Gastroesophageal sphincter (tissue), 4 donors: Measurements from ENCODE around the gene MATK. TPM values are rescaled to one million over a fixed set of nuclear protein-coding genes. Genes with fewer than 3 reads are reported as not detected.
A peak's percentile ranks its signal among the peaks of the same experiment; 100 is the strongest.

Source experiments
- ATAC-seq: fragments of 150-250 bp; one replicate; pipeline ENCODE4 v1.9.1; 2016; ENCODE audit warnings: mild to moderate bottlenecking, moderate library complexity
- H3K27ac ChIP-seq, 4 donors: fragments of 200-600 bp; sonication (generic) in 3 of 4; 1 replicate in 3 of 4; 2 replicates in 1 of 4; pipeline ENCODE4 v1.5.1; 2016 to 2019
- H3K27me3 ChIP-seq: fragments of 200-600 bp; sonication (generic); one replicate; pipeline ENCODE4 v1.5.1; 2019
- H3K36me3 ChIP-seq, 2 donors: fragments of 200-600 bp; sonication (generic); one replicate each; pipeline ENCODE4 v1.5.1; 2019; ENCODE audit warnings: control low read depth in 1 of 2
- H3K4me1 ChIP-seq, 3 donors: fragments of 200-600 bp; sonication (generic); 1 replicate in 2 of 3; 2 replicates in 1 of 3; pipeline ENCODE4 v1.5.1; 2016 to 2019; ENCODE audit warnings: control low read depth in 2 of 3
- H3K4me3 ChIP-seq, 2 donors: fragments of 200-600 bp; sonication (generic); one replicate each; pipeline ENCODE4 v1.5.1; 2019; ENCODE audit warnings: mild to moderate bottlenecking in 1 of 2, moderate library complexity in 1 of 2
- H3K9me3 ChIP-seq, 3 donors: fragments of 200-600 bp; sonication (generic); one replicate each; pipeline ENCODE4 v1.5.1; 2017 to 2019; ENCODE audit warnings: control low read depth in 2 of 3
- CTCF ChIP-seq, 4 experiments: fragments of 200-600 bp in 2 of 4; fragments of 450-650 bp in 2 of 4; sonication (generic) in 1 of 4; IDR thresholded peaks; one replicate each; pipeline ENCODE4 v1.5.1; 2017 to 2019; ENCODE audit warnings: antibody characterized with exemption in 4 of 4, mild to moderate bottlenecking in 2 of 4, moderate library complexity in 2 of 4
- EP300 ChIP-seq: sonication (generic); formaldehyde crosslinking; IDR thresholded peaks from one replicate; pipeline ENCODE4 v1.6.1; 2017; ENCODE audit warnings: antibody characterized with exemption, mild to moderate bottlenecking
- POLR2A ChIP-seq, 2 donors: fragments of 450-650 bp; IDR thresholded peaks; one replicate each; pipeline ENCODE4 v1.6.1; 2017; ENCODE audit warnings: antibody characterized with exemption in 2 of 2, mild to moderate bottlenecking in 2 of 2, moderate library complexity in 1 of 2
- POLR2AphosphoS5 ChIP-seq: sonication (generic); formaldehyde crosslinking; IDR thresholded peaks from one replicate; pipeline ENCODE4 v1.6.1; 2017; ENCODE audit warnings: antibody characterized with exemption
- WGBS, 2 donors: methylation state at CpG; one replicate each; pipeline ENCODE4 v1.1.5; 2018; ENCODE audit warnings: low coverage in 1 of 2; 5-methylcytosine and 5-hydroxymethylcytosine counted together
- total RNA-seq, 4 donors: library from RNA; depleted of rRNA; stranded (reverse); fragments of >200 nt; gene quantifications; one replicate each; pipeline ENCODE4 v1.1.0, GENCODE V29; 2016

MATK gene
- total RNA-seq, 4 donors from 2014 or later: 0.47 to 5.0 (median 1.7) TPM

GRCh38 chr19:3804429-3804828, 18.2 kb upstream of the MATK start:
- H3K9me3 ChIP-seq: no peaks in the 10 kb centered on the region
- no peaks in the 10 kb centered on the region for H3K36me3 ChIP-seq
- no peak overlapping the region for H3K27ac ChIP-seq
- no peak for ATAC-seq
- peaks cover 0 to 14% (median 4%) of the 10 kb centered on the region in 3 donors for H3K4me1 ChIP-seq
- no peak overlapping the region for H3K4me3 ChIP-seq
- no peak for TF ChIP-seq EP300
- no peak for TF ChIP-seq POLR2A (IDR thresholded peaks at IDR 0.05)
- TF ChIP-seq POLR2AphosphoS5: no peak
- no peak for TF ChIP-seq CTCF (IDR thresholded peaks at IDR 0.05)
- no CpG with 5 or more reads among the region's 13 CpGs for WGBS, 2 donors
- H3K27me3 ChIP-seq: peaks cover 52% of the 10 kb centered on the region

- H3K9me3 ChIP-seq: no peaks in the 10 kb centered on the region
- H3K4me1 ChIP-seq: peaks cover 0 to 14% (median 4%) of the 10 kb centered on the region in 3 donors
- 17% methylated on average over 1 of the region's 10 CpGs; no CpG with 5 or more reads in 1 of the 2 donors for WGBS, 2 donors
- peaks cover 57% of the 10 kb centered on the region for H3K27me3 ChIP-seq
- no peak overlapping the region for H3K4me3 ChIP-seq
- TF ChIP-seq POLR2A (IDR thresholded peaks at IDR 0.05): no peak
- no peak for TF ChIP-seq EP300
- TF ChIP-seq CTCF (IDR thresholded peaks at IDR 0.05): no peak
- no peak for TF ChIP-seq POLR2AphosphoS5
- no peak for ATAC-seq
- H3K27ac ChIP-seq: no peak overlapping the region
- H3K36me3 ChIP-seq: no peaks in the 10 kb centered on the region
These were observed 17.8 kb upstream of the MATK start for GRCh38 chr19:3803986-3804385.

GRCh38 chr19:3803114-3803888, 17.1 kb upstream of the MATK start:
- no peak for ATAC-seq
- 71% methylated on average over 8 of the region's 24 CpGs; no CpG with 5 or more reads in 1 of the 2 donors for WGBS, 2 donors
- Histone ChIP-seq H3K4me1 (peaks cover 0 to 14% (median 4%) of the 10 kb centered on the region in 3 donors), H3K27me3 (peaks cover 63% of the 10 kb centered on the region), H3K4me3 (no peak overlapping the region), H3K36me3 (no peaks in the 10 kb centered on the region), H3K27ac (no peak overlapping the region), H3K9me3 (no peaks in the 10 kb centered on the region)
- TF ChIP-seq EP300: no peak
- no peak for TF ChIP-seq CTCF (IDR thresholded peaks at IDR 0.05)
- no peak for TF ChIP-seq POLR2A (IDR thresholded peaks at IDR 0.05)
- TF ChIP-seq POLR2AphosphoS5: no peak

GRCh38 chr19:3801412-3802096, 15.4 kb upstream of the MATK start:
- H3K36me3 ChIP-seq: no peaks in the 10 kb centered on the region
- 0 to 10% methylated on average over 2 to 10 of the region's 46 CpGs for WGBS, 2 donors
- H3K27ac ChIP-seq: no peak overlapping the region
- H3K4me3 ChIP-seq: peak overlapping the region in 1 of 2 donors; percentile 34
- peaks cover 0 to 14% (median 4%) of the 10 kb centered on the region in 3 donors for H3K4me1 ChIP-seq
- TF ChIP-seq CTCF (IDR thresholded peaks at IDR 0.05): peak in 3 of 4 experiments; percentile 7 to 22 (median 18)
- no peak for TF ChIP-seq POLR2A (IDR thresholded peaks at IDR 0.05)
- TF ChIP-seq EP300: no peak
- TF ChIP-seq POLR2AphosphoS5: no peak
- peak; percentile 62 for ATAC-seq
- H3K9me3 ChIP-seq: peaks cover 0 to 6% (median 0%) of the 10 kb centered on the region in 3 donors
- peaks cover 75% of the 10 kb centered on the region for H3K27me3 ChIP-seq
